HG03060 (cell line): ENCODE measurements around the gene SETBP1.

Source experiments
- ATAC-seq: cut with Tn5 transposase; IDR thresholded peaks from one replicate; pipeline ENCODE4 v1.9.1; 2021; ENCODE audit warnings: low read depth, moderate number of reproducible peaks; ENCODE audit not compliant: unreplicated experiment

SETBP1 gene

DNA sequence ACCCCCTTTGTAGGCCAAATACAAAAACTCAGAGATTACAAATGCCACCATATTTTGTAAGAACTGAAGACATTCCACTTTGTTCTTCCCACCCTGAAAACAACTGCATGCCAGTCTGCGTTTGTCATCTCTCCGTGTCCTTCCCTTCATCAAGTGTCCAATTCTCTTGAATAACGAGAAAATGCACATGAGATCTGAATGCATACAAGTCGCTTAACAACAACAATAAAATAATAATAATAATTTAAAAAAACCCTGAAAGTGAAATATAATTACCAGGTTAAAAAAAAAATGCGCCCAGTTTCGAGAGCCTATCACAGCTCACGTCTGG is 2.0 kb upstream of the SETBP1 start:
- no peak for ATAC-seq

GRCh38 chr18:44679056-44679913 is 1.4 kb upstream of the SETBP1 start:
- ATAC-seq, result peak; percentile 59

GRCh38 chr18:44679914-44680272 is 795 bp upstream of the SETBP1 start:
- no peak for ATAC-seq

- ATAC-seq, result no peak
Measured at GRCh38 chr18:44681076-44681970, 635 bp downstream of the SETBP1 start.

DNA sequence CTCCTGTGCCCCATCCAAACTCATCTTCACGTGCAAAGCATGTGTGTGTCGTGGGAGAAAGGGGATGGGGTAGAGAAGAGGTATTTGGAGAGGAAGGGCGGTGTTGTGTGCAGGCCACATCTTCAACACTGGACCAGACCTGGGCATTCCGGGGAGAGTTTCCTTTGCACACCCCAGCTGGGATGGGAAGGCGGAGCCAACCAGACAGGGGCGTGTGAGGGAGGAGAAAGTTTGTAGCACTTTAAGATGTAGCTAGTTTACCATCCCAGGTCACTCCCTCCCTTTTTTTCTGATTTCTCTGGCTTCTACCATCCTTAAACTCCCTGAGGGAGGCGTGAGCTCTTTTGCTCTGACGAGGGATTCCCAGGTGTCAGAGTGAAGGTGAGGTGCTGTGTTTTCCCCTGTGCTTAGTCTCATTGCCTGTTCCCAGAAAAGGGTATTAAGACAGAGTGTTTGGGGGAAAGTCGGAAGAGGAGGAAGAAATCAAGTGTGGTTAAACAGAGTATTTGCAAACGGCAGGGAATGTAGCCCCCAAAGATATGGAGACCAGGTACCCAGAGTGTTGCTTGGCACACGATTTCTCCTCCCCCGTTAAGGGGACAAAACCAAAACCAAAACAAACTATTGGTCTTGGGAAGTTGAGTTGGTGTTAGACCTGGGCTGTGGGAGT is 1.6 kb downstream of the SETBP1 start:
- no peak for ATAC-seq

DNA sequence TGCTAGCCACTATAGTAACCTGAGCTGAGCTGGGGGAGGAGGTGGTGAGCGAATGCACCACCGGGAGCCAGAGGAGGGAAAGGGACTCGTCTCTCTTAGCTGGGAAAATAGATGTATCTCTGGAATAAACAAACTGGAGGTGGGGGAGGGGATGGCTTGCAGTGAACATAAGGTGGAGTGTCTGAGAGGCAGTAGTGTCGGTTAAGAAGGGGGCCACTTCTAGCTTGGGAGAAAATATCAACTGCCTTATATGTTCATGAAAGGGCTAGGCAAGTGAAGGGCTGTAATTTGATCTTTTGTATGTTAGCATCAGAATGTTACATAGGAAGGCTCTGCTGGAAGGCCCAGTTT is 2.2 kb downstream of the SETBP1 start:
- ATAC-seq, result no peak

GRCh38 chr18:44683556-44683955 is 2.9 kb downstream of the SETBP1 start:
- no peak for ATAC-seq

DNA sequence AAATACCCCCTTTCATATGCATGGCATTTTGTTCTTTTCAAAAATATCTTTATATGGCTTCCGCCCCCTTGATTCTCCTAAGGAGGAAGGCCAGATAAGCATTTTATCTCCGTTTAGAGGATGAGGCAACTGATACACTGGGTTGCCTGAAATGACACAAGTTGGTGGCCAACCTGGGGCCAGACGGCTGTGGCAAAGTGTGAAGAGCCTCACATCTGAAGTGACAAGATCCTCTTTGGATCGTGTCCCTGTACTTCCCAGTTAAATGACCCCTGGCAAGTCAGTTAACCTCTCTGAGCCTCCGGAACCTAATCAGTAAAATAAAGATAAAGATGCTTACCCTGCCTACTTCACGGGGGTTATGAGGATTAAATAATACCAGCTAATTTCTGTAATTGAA is 4.6 kb downstream of the SETBP1 start:
- no peak for ATAC-seq

- no peak for ATAC-seq
Measured at GRCh38 chr18:44686156-44686555, 5.5 kb downstream of the SETBP1 start.

- no peak for ATAC-seq
Measured at GRCh38 chr18:44687421-44687820, 6.7 kb downstream of the SETBP1 start.

DNA sequence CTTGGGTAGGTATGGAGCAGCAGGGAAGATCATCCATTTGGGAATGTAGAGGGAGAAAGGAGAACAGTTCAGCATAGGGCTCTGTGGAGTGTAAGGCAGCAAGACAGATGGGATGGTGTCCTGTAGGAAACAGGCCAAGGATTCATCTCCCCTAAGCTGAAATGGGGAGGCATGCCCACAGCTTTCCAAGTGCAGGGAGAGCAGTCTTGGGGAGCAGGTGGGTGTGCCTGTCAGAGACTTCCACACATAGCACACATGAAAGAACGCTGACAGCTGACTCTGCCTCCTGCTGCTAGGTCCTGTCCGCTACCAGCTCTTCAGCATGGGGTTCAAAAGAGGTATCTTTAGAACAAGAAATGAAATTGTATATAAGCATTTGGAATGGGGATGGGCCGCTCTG is 9.0 kb downstream of the SETBP1 start:
- no peak for ATAC-seq

- ATAC-seq, result no peak
Measured at GRCh38 chr18:44691148-44691925, 10.6 kb downstream of the SETBP1 start.

- ATAC-seq, result no peak
Measured at GRCh38 chr18:44693030-44693784, 12.5 kb downstream of the SETBP1 start.

- ATAC-seq, result no peak
Measured at GRCh38 chr18:44695503-44695902, 14.8 kb downstream of the SETBP1 start.

DNA sequence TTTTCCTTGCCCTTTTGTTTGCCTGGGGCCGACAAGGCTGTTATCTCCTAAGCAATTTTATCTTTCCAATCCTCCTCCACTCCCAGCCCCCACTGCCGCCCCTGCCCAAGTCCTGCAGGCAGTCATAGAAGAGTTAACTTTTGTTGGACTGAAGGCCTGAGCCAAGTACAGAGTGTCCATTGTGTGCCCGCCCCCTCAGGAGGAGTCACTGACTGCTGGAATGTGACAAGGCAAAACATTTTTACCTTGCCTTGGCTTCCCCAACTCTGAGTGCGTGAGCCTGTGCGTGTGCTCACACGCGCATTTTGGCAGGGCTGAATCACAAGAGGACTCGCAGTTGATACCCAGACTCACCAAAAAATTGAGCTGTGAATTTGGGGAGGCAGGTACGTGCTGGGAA is 16.2 kb downstream of the SETBP1 start:
- no peak for ATAC-seq

DNA sequence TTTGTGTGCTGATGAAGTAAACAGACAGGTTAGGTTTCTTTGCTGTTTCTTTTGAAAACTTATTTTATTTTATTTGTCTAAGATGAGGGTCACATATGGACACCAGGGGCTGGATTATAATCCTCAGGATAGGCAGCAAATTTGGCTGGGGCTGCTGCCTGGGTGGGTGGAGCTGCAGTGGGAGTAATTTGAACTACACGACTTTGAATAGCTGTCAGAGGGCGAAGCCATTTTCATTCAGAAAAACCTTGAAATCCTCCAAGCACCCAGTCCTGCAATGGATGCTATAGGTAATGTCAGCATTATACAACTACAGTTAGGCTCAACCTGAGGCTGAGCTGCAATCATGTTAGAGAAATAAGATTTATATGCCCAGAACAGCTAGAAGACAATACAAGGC is 16.6 kb downstream of the SETBP1 start:
- ATAC-seq, result no peak

GRCh38 chr18:44698518-44698917 is 17.8 kb downstream of the SETBP1 start:
- no peak for ATAC-seq

- ATAC-seq, result no peak
Measured at GRCh38 chr18:44699572-44700261, 19.0 kb downstream of the SETBP1 start.

DNA sequence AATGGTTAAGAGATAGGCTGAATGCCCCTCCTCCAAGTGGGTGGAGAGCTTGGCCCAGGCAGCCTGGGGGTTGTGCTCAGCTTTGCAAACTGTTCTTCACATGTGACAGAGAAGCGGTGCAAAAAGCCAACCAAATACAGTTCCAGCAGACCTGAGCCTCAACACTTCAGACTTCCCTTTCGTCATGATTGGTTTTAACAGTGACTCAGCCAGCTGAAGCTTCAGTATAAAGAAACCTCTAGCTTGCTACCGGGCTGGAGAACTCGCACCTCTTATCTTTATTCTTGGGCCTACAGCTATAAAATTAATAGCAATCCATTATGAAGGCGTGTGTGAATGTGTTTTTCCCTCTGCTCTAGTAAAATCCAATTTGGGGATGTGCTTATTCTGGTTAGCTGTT is 20.0 kb downstream of the SETBP1 start:
- no peak for ATAC-seq
